Subcutaneous abdominal adipose tissue (tissue), 5 donors: ENCODE data around the gene TPST1.
A peak's percentile ranks its signal among the peaks of the same experiment; 100 is the strongest.

ENCODE experiments used
- H3K27ac ChIP-seq: one replicate; pipeline ENCODE4 v1.7.0; 2013; ENCODE audit warnings: low read depth, mild to moderate bottlenecking, inconsistent platforms, low read length, moderate library complexity
- H3K27me3 ChIP-seq, 5 donors: one replicate each; pipeline ENCODE4 v1.7.0; 2013; ENCODE audit warnings: low read length in 5 of 5, inconsistent platforms in 1 of 5; ENCODE audit not compliant: control insufficient read depth in 5 of 5, insufficient read depth in 4 of 5
- H3K36me3 ChIP-seq, 5 donors: one replicate each; pipeline ENCODE4 v1.7.0; 2013; ENCODE audit warnings: low read length in 5 of 5; ENCODE audit not compliant: control insufficient read depth in 5 of 5, insufficient read depth in 5 of 5
- H3K4me1 ChIP-seq, 5 donors: one replicate each; pipeline ENCODE4 v1.7.0; 2013; ENCODE audit warnings: low read length in 5 of 5, mild to moderate bottlenecking in 3 of 5, moderate library complexity in 1 of 5; ENCODE audit not compliant: control insufficient read depth in 5 of 5, insufficient read depth in 5 of 5
- H3K4me3 ChIP-seq, 5 donors: one replicate each; pipeline ENCODE4 v1.7.0; 2013; ENCODE audit warnings: low read length in 5 of 5, low read depth in 1 of 5
- H3K9ac ChIP-seq, 5 donors: one replicate each; pipeline ENCODE4 v1.7.0; 2013; ENCODE audit warnings: low read length in 5 of 5, mild to moderate bottlenecking in 4 of 5, moderate library complexity in 3 of 5
- H3K9me3 ChIP-seq, 5 donors: one replicate each; pipeline ENCODE4 v1.7.0; 2013; ENCODE audit warnings: low read length in 5 of 5; ENCODE audit not compliant: control insufficient read depth in 5 of 5
- donor health status: healthy.
- donor health status: healthy.
- donor health status: healthy.
- donor health status: healthy.
- donor health status: healthy.

The TPST1 gene

DNA sequence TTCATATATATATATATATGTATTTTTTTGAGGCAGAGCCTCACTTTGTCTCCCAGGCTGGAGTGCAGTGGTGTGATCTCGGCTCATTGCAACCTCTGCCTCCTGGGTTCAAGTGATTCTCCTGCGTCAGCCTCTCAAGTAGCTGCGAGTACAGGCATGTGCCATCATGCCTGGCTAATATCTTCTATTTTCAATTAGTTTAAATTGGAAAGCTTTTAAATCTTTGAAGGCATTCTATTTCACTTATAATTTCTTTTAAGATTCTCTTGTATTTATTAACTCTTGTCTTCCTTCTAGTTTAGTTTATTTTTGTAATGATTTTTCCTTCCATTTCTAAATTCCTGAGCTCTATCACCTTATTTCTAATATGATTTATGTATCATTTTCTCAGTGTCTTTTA is 71.2 kb downstream of the TPST1 start:
- H3K9me3 ChIP-seq = no peaks in the 10 kb centered on the region

GRCh38 chr7:66277492-66277891 is 72.4 kb downstream of the TPST1 start:
- H3K9me3 ChIP-seq = no peaks in the 10 kb centered on the region
- H3K4me1 ChIP-seq = peaks cover 1 to 14% (median 7%) of the 10 kb centered on the region in 5 donors
- H3K9ac ChIP-seq = no peak overlapping the region

More for the DNA sequence above, 71.2 kb downstream of the TPST1 start:
- Histone ChIP-seq H3K27me3 (no peaks in the 10 kb centered on the region), H3K4me3 (no peak overlapping the region), H3K9ac (no peak overlapping the region), H3K27ac (no peak overlapping the region), H3K36me3 (no peaks in the 10 kb centered on the region), H3K4me1 (peaks cover 0 to 2% (median 0%) of the 10 kb centered on the region in 5 donors)

DNA sequence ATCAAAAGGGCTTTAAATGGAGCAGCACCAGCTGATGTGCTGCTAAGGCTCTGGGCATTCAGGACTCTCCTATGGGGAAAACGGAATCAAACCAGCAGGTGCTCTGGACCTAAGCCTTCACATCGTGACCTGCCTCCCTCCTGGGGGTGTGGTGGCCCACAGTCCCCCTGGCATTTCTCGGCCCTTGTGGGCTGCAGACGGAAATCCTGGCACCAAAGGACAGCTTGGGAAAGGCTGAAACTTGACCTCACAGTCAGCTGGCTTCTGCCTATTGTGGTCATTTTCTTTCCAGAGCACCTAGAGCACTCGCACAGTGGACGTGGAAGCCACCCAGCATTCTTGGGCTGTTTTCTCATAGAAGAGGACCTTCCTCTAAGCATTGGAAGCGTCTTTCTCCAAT is 74.8 kb downstream of the TPST1 start:
- Histone ChIP-seq H3K4me1 (peaks cover 3 to 22% (median 7%) of the 10 kb centered on the region in 5 donors), H3K4me3 (no peak overlapping the region), H3K36me3 (no peaks in the 10 kb centered on the region), H3K27ac (no peak overlapping the region), H3K9me3 (no peaks in the 10 kb centered on the region), H3K27me3 (no peaks in the 10 kb centered on the region), H3K9ac (no peak overlapping the region)

More at GRCh38 chr7:66277492-66277891, 72.4 kb downstream of the TPST1 start:
- no peaks in the 10 kb centered on the region for H3K36me3 ChIP-seq
- no peak overlapping the region for H3K4me3 ChIP-seq
- H3K27ac ChIP-seq = no peak overlapping the region
- H3K27me3 ChIP-seq = no peaks in the 10 kb centered on the region

DNA sequence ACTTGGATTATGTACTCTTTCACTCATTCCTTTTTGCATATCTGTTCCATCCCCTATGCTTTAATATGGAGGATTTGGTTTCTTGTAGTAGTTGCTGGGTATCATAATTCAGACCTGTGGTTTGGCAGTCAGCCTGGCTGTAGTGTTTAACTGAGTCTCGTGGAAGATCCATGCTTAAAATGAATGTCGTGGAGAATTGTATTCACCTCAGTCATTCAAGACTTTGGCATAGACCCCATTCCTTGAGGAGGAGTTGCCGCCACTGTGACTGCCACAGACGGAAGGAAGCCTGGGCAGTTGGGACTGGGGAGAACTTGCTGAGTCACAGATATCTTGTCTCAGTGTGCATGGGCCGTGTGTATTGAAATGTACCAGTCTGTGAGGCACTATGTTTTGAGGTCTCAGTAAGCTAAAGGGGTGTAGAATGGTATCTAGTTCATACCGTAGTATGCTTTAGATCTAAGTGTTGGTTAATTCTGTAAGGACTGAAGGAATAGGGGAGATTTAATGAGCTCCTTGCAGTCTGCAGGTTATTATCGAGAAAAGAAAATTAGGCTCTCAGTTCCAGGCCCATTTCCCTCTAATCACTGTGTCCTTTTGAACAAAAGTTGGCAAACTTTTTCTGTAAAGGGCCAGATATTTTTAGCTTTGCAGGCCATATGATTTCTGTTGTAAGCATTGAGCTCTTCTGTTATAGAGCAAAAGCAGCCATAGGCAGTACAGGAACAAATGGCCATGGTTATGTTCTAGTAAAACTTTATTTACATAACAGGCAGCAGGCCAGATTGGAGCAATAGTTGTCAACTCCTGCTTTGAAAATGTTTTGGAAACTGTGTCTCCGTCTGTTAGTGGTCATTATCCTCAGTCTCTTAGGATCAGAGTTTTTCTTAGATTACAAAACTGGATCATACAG is 76.8 kb downstream of the TPST1 start:
- Histone ChIP-seq H3K27ac (peak overlapping the region; percentile 55), H3K27me3 (no peaks in the 10 kb centered on the region), H3K36me3 (no peaks in the 10 kb centered on the region), H3K9me3 (no peaks in the 10 kb centered on the region), H3K4me1 (peaks cover 3 to 22% (median 7%) of the 10 kb centered on the region in 5 donors), H3K9ac (no peak overlapping the region), H3K4me3 (peak overlapping the region in 1 of 5 donors; percentile 11)

DNA sequence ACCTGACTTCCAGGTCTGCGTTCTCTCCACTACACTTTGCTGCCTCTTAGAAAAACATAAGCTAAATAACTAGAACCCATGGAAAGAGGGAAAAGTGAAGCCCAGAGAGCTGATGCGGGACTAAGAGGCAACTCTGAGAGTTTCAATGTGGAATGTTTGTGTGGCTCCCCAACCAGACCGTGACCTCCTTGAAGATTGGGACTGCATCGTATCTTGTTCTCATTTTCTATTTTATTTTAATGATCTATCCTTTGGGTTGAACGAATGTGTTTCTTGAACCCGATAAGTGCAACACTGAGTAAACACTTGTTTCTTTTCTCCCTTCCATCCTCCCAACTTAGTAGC is 77.4 kb downstream of the TPST1 start:
- H3K4me1 ChIP-seq = peaks cover 3 to 22% (median 7%) of the 10 kb centered on the region in 5 donors
- H3K27me3 ChIP-seq = no peaks in the 10 kb centered on the region
- H3K9ac ChIP-seq = no peak overlapping the region
- H3K4me3 ChIP-seq = no peak overlapping the region
- no peaks in the 10 kb centered on the region for H3K36me3 ChIP-seq
- no peaks in the 10 kb centered on the region for H3K9me3 ChIP-seq
- peak overlapping the region; percentile 55 for H3K27ac ChIP-seq

DNA sequence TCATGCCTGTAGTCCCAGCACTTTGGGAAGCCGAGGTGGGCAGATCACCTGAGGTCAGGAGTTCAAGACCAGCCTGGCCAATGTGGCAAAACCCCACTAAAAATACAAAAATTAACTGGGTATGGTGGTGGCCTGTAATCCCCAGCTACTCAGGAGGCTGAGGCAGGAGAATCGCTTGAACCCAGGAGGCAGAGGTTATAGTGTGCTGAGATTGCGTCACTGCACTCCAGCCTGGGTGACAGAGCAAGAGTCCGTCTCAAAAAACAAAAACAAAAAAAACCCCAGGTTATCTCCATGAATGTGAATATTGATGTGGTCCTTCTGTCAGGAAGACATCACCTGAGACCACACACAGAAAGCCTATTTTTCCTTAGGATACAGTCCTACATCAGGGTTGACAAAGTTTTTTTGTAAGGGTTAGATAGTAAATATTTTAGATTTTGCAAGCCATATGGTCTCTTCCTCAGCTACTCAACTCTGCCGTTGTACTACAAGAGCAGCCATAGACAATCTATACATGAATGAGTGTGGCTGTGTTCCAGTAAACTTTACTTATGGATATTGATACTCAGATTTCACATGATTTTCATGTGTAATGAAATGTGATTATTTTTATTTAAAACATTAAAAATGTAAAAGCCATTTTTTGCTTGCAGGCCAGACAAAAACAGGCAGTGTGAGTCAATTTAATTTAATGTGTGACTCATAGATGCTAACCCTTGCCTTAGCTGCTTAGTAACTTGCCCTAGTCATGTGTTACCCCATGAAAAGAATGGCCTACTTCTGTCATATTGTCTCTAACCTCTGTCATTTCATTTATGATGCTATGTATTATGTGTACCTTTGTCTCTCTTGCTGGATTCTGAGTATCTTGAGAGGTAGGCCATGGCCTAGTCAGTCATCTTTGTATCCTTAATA is 78.1 kb downstream of the TPST1 start:
- Histone ChIP-seq H3K4me1 (peaks cover 3 to 22% (median 7%) of the 10 kb centered on the region in 5 donors), H3K36me3 (no peaks in the 10 kb centered on the region), H3K9ac (no peak overlapping the region), H3K4me3 (no peak overlapping the region), H3K27ac (peak overlapping the region; percentile 55), H3K27me3 (no peaks in the 10 kb centered on the region), H3K9me3 (no peaks in the 10 kb centered on the region)

- no peaks in the 10 kb centered on the region for H3K27me3 ChIP-seq
- H3K36me3 ChIP-seq = no peaks in the 10 kb centered on the region
- H3K9me3 ChIP-seq = peaks cover 4 to 10% (median 8%) of the 10 kb centered on the region in 5 donors
- no peak overlapping the region for H3K9ac ChIP-seq
- H3K4me1 ChIP-seq = peaks cover 0 to 2% (median 0%) of the 10 kb centered on the region in 5 donors
- H3K4me3 ChIP-seq = no peak overlapping the region
- no peak overlapping the region for H3K27ac ChIP-seq
Observed at GRCh38 chr7:66296001-66296521, 90.9 kb downstream of the TPST1 start.

- H3K9ac ChIP-seq = no peak overlapping the region
- H3K36me3 ChIP-seq = no peaks in the 10 kb centered on the region
- H3K27ac ChIP-seq = no peak overlapping the region
- H3K4me1 ChIP-seq = peaks cover 0 to 2% (median 0%) of the 10 kb centered on the region in 5 donors
- no peaks in the 10 kb centered on the region for H3K27me3 ChIP-seq
- peaks cover 4 to 10% (median 8%) of the 10 kb centered on the region in 5 donors for H3K9me3 ChIP-seq
- H3K4me3 ChIP-seq = no peak overlapping the region
Observed at GRCh38 chr7:66296557-66296956, 91.4 kb downstream of the TPST1 start.

DNA sequence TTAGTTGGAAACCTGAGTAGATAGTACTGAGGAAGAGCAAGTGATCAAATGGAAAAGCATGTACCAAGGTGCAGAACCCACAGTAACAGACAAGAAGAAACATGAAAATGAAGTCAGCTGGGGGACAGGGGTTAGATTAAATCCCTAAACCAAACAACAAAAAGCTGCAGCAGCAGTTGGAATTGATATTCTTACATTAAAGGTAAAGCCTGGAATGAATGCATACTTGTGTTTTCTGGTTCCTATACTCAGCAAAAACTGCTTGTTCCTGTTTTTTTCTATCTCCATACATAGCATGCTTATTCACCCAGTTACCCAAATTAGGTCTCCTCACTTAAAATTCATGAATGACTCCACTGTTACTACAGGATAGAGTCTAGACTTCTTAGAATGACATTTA is 92.4 kb downstream of the TPST1 start:
- Histone ChIP-seq H3K9ac (no peak overlapping the region), H3K9me3 (peaks cover 4 to 10% (median 8%) of the 10 kb centered on the region in 5 donors), H3K36me3 (no peaks in the 10 kb centered on the region), H3K4me1 (peaks cover 0 to 2% (median 0%) of the 10 kb centered on the region in 5 donors), H3K27me3 (no peaks in the 10 kb centered on the region), H3K27ac (no peak overlapping the region), H3K4me3 (no peak overlapping the region)
